GM19193 (cell line): ENCODE data around the gene R3HDM2.

Experiments used
- POLR2A ChIP-seq: IDR thresholded peaks from 4 replicates; pipeline ENCODE4 v1.6.1; 2011; ENCODE audit not compliant: insufficient read depth, insufficient read length; ENCODE audit errors: extremely low read depth

Gene R3HDM2

GRCh38 chr12:57470970-57471656, 40.3 kb upstream of the R3HDM2 start:
- TF ChIP-seq POLR2A, result peak; percentile 34

- no peak for TF ChIP-seq POLR2A
Measured at GRCh38 chr12:57470286-57470969, 39.6 kb upstream of the R3HDM2 start.

GRCh38 chr12:57469296-57470164, 38.7 kb upstream of the R3HDM2 start:
- TF ChIP-seq POLR2A, result no peak

- TF ChIP-seq POLR2A, result no peak
Measured at GRCh38 chr12:57467915-57468314, 37.1 kb upstream of the R3HDM2 start.

- peak; percentile 2 for TF ChIP-seq POLR2A
Measured at GRCh38 chr12:57467212-57467874, 36.5 kb upstream of the R3HDM2 start.

GRCh38 chr12:57465747-57466505, 35.1 kb upstream of the R3HDM2 start:
- peak; percentile 12 for TF ChIP-seq POLR2A

- TF ChIP-seq POLR2A, result no peak
Measured at GRCh38 chr12:57465030-57465746, 34.3 kb upstream of the R3HDM2 start.

GRCh38 chr12:57464569-57464968, 33.7 kb upstream of the R3HDM2 start:
- no peak for TF ChIP-seq POLR2A

- no peak for TF ChIP-seq POLR2A
Measured at GRCh38 chr12:57462912-57463253, 32.0 kb upstream of the R3HDM2 start.

GRCh38 chr12:57462251-57462911, 31.5 kb upstream of the R3HDM2 start:
- TF ChIP-seq POLR2A, result peak; percentile 45

- no peak for TF ChIP-seq POLR2A
Measured at GRCh38 chr12:57461917-57462250, 31.0 kb upstream of the R3HDM2 start.

GRCh38 chr12:57461276-57461916, 30.6 kb upstream of the R3HDM2 start:
- no peak for TF ChIP-seq POLR2A

- no peak for TF ChIP-seq POLR2A
Measured at GRCh38 chr12:57460841-57461275, 30.0 kb upstream of the R3HDM2 start.
